Activated CD4-positive, alpha-beta T cell treated with anti-CD3 and anti-CD28 coated beads, Interleukin-2, Interleukin-4, amounts not matched to agents 100 ng/mL and 50 ng/mL, durations not matched to agents 16 hours and 8 hours (primary cell): ENCODE measurements around the gene BCL7A.
"Not testable (repeated sequence)": the region's sequence is repeated elsewhere in the genome, so short reads cannot be mapped to it uniquely, and the experiment has no call there.

Source experiments
- DNase-seq: peaks from one replicate; pipeline ENCODE4 v3.0.0-alpha.2; 2020; ENCODE audit warnings: low spot score

BCL7A gene

GRCh38 chr12:122056406-122056805 is 34.7 kb downstream of the BCL7A start:
- DNase-seq, result not testable (repeated sequence)

- DNase-seq, result no peak
Observed at GRCh38 chr12:122057007-122057735, 35.5 kb downstream of the BCL7A start.

- no peak for DNase-seq
Observed at GRCh38 chr12:122057769-122058168, 36.1 kb downstream of the BCL7A start.

- DNase-seq, result no peak
Observed at GRCh38 chr12:122058549-122059149, 37.0 kb downstream of the BCL7A start.

GRCh38 chr12:122059203-122059960 is 37.7 kb downstream of the BCL7A start:
- DNase-seq, result no peak

- DNase-seq, result no peak
Observed at GRCh38 chr12:122060081-122060501, 38.4 kb downstream of the BCL7A start.

GRCh38 chr12:122061253-122061652 is 39.6 kb downstream of the BCL7A start:
- DNase-seq, result no peak

GRCh38 chr12:122062832-122063693 is 41.4 kb downstream of the BCL7A start:
- DNase-seq, result no peak

GRCh38 chr12:122063694-122064024 is 42.0 kb downstream of the BCL7A start:
- no peak for DNase-seq

GRCh38 chr12:122064025-122064777 is 42.5 kb downstream of the BCL7A start:
- peak; percentile 39 for DNase-seq

GRCh38 chr12:122064780-122065588 is 43.3 kb downstream of the BCL7A start:
- DNase-seq, result no peak

- DNase-seq, result no peak
Observed at GRCh38 chr12:122067548-122067947, 45.9 kb downstream of the BCL7A start.

- no peak for DNase-seq
Observed at GRCh38 chr12:122067966-122068365, 46.3 kb downstream of the BCL7A start.

- DNase-seq, result no peak
Observed at GRCh38 chr12:122072031-122072970, 50.6 kb downstream of the BCL7A start.

GRCh38 chr12:122073815-122074214 is 52.1 kb downstream of the BCL7A start:
- DNase-seq, result no peak

GRCh38 chr12:122076743-122077495 is 55.2 kb downstream of the BCL7A start:
- DNase-seq, result peak; percentile 38

- DNase-seq, result peak; percentile 90
Observed at GRCh38 chr12:122078141-122079032, 56.7 kb downstream of the BCL7A start, which contains the start of gene MLXIP. Gene MLXIP (plus strand): TSS chr12:122078756. CDS start chr12:122078854, 98 bp downstream.
